ENCODE data around the gene STARD4.

Gene STARD4

GRCh38 chr5:111469293-111469896, 42.9 kb downstream of the STARD4 start:
- no peak for DNase-seq (ENCODE audit: low spot score)

DNA sequence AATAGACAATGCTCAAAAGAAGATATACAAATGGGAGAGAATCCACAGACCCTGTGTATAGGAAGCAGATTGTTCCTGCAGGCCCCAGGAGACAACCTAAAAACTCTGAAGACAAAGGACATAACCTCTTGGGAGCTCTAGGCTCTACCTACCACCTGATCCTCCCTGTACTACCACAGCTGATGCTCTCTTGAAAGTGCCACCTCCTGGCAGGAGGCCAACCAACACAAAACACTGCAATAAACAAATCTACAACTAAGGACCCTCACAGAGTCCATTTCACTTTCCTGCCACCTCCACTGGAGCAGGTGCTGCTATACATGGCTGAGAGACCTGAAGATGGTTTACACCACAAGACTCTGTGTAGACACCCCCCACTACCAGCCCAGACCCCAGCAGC, 49.0 kb downstream of the STARD4 start:
- DNase-seq (ENCODE audit: low spot score) = no peak

DNA sequence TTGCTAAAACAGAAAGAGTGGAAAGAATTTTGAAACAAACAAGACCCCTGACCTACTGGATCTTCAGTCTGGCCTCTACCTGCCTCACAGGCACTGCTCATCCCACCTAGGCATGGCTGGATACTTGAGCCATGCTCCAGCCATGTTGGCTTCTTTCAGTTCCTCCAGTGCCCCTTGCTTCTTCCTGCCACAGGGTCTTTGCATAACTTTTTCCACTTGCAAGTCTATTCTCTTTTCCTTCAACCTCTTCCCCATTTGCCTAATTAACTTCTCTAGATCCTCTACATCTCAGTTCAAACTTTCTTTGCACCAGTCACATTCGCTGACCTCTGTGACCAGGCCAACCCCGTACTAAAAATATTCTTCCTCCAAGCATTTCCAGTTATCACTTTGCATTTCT, 50.4 kb downstream of the STARD4 start:
- no peak for DNase-seq (ENCODE audit: low spot score)

- no peak for DNase-seq (ENCODE audit: low spot score)
Measured at GRCh38 chr5:111461255-111461671, 51.1 kb downstream of the STARD4 start.

DNA sequence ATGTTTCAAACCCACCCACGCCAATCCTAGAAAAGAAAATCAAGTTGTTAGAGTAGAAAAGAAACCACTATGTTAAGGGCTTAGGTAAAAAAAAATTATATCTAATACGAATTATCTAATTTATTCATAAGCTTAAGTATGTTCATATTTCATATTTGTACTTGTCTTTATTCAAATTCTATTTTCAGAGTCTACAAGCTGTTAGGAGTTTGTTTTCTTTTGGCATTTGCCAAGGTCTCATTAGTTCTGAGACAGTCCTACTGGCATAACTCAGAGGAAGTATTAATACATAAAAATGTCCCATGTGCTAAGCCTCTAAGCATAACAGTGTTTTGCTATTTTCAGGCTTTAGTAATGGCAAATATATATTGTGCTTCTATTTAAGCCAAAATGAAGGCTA, 57.6 kb downstream of the STARD4 start:
- no peak for DNase-seq (ENCODE audit: low spot score)

DNA sequence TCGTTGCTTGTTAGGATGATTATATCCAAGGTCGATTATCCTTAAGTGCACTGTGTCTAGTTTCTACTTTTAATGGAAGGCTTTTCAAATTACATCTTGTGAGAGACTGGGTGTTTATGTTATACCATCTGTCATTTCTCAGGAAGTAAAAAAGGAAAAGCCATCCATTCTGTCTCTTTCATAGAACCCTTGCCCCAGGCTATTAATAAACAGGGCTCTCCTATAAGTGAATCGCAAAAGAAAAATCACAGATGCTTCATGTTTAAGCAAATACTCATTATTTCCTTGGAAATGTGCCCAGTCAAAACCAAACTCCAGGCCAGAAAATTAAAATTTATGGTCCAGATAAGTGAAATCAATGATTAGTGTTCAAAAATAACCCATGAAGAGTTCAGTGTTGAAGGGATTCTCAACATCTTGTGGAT, 58.1 kb downstream of the STARD4 start:
- no peak for DNase-seq (ENCODE audit: low spot score)

DNA sequence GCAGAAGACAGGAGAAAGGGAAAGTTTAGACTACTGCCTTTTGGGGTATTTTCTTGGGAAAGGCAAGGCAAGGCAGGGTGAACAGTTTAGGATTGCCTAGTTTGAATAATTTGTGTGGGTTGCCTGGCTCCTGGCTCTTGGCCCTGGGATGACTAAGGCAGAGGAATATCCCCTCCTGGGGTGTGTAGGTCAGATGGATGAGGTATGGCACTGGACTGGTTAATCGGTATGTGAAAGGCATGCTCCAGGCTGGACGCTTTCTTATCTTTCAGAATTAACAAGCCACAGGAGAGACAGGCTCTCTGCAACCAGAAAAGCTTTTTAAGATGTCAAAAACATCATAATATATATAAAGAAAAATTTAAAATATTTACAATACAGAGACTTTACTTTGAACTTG, 58.6 kb downstream of the STARD4 start:
- DNase-seq (ENCODE audit: low spot score) = no peak

DNA sequence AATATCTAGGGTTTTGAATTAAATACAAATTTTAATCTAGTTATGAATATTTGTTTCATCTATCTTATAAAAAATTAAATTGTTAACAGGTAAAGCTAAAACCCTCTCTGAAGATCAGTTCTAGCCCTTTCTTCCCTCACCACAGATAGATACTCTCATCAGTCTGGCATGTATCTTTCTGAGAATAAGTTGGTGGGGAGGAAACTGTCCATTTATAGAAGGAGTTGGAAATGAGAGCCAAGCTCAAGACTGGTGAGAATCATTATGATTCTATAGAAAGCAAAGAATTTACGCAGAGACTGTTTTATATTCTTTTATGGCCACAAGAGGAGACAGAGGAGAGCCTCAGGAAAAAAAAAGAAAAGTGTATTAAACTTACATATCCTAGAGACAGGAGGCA, 59.0 kb downstream of the STARD4 start:
- DNase-seq (ENCODE audit: low spot score) = no peak

GRCh38 chr5:111447822-111448221, 64.5 kb downstream of the STARD4 start:
- no peak for DNase-seq (ENCODE audit: low spot score)

DNA sequence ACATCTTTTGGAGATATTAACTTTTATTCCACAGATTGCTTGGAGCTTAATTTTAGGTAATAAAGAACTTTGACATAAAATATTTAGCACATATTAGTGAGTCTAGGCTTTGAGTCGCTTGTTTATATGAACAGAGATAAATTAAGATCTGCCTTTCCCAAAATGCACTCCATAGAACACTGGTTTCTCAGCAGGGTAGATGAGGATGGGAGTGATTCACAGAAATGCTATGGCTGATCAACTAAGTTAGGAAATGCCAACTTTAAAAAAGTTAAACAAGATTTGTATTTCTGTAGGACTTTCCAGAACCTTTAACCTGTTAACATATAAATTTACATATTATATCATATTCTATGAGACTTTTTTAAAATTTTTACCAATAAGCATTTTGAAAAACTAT, 65.2 kb downstream of the STARD4 start:
- no peak for DNase-seq (ENCODE audit: low spot score)
